Measurements from ENCODE around the gene GOPC. TPM values are rescaled to one million over a fixed set of nuclear protein-coding genes. Genes with fewer than 3 reads are reported as not detected.

The GOPC gene
- total and polyA plus RNA-seq, 2 experiments from 2014 or later, result 15.5 to 26.4 TPM

DNA sequence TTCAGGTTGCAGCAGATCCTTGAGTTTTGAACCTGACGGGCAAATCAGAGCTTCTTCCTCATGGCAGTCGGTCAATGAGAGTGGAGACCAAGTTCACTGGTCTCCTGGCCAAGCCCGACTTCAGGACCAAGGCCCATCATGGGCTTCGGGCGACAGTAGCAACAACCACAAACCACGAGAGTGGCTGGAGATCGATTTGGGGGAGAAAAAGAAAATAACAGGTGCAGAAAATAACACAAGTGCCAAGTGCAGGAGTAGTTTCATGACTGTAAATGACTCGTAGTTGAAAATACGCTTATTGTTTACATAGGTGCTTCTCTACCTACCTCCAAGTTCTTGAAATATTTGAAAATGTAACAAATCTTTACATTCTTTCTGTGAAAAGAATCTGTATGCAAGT is 63.7 kb downstream of the GOPC start (continued):
- TF ChIP-seq, protein P1, sequence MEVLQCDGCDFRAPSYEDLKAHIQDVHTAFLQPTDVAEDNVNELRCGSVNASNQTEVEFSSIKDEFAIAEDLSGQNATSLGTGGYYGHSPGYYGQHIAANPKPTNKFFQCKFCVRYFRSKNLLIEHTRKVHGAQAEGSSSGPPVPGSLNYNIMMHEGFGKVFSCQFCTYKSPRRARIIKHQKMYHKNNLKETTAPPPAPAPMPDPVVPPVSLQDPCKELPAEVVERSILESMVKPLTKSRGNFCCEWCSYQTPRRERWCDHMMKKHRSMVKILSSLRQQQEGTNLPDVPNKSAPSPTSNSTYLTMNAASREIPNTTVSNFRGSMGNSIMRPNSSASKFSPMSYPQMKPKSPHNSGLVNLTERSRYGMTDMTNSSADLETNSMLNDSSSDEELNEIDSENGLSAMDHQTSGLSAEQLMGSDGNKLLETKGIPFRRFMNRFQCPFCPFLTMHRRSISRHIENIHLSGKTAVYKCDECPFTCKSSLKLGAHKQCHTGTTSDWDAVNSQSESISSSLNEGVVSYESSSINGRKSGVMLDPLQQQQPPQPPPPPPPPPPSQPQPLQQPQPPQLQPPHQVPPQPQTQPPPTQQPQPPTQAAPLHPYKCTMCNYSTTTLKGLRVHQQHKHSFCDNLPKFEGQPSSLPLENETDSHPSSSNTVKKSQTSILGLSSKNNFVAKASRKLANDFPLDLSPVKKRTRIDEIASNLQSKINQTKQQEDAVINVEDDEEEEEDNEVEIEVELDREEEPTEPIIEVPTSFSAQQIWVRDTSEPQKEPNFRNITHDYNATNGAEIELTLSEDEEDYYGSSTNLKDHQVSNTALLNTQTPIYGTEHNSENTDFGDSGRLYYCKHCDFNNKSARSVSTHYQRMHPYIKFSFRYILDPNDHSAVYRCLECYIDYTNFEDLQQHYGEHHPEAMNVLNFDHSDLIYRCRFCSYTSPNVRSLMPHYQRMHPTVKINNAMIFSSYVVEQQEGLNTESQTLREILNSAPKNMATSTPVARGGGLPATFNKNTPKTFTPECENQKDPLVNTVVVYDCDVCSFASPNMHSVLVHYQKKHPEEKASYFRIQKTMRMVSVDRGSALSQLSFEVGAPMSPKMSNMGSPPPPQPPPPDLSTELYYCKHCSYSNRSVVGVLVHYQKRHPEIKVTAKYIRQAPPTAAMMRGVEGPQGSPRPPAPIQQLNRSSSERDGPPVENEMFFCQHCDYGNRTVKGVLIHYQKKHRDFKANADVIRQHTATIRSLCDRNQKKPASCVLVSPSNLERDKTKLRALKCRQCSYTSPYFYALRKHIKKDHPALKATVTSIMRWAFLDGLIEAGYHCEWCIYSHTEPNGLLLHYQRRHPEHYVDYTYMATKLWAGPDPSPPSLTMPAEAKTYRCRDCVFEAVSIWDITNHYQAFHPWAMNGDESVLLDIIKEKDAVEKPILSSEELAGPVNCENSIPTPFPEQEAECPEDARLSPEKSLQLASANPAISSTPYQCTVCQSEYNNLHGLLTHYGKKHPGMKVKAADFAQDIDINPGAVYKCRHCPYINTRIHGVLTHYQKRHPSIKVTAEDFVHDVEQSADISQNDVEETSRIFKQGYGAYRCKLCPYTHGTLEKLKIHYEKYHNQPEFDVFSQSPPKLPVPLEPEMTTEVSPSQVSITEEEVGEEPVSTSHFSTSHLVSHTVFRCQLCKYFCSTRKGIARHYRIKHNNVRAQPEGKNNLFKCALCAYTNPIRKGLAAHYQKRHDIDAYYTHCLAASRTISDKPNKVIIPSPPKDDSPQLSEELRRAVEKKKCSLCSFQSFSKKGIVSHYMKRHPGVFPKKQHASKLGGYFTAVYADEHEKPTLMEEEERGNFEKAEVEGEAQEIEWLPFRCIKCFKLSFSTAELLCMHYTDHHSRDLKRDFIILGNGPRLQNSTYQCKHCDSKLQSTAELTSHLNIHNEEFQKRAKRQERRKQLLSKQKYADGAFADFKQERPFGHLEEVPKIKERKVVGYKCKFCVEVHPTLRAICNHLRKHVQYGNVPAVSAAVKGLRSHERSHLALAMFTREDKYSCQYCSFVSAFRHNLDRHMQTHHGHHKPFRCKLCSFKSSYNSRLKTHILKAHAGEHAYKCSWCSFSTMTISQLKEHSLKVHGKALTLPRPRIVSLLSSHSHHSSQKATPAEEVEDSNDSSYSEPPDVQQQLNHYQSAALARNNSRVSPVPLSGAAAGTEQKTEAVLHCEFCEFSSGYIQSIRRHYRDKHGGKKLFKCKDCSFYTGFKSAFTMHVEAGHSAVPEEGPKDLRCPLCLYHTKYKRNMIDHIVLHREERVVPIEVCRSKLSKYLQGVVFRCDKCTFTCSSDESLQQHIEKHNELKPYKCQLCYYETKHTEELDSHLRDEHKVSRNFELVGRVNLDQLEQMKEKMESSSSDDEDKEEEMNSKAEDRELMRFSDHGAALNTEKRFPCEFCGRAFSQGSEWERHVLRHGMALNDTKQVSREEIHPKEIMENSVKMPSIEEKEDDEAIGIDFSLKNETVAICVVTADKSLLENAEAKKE (CRISPR knock-in tag; IDR thresholded peaks at IDR 0.05), result no peak

DNA sequence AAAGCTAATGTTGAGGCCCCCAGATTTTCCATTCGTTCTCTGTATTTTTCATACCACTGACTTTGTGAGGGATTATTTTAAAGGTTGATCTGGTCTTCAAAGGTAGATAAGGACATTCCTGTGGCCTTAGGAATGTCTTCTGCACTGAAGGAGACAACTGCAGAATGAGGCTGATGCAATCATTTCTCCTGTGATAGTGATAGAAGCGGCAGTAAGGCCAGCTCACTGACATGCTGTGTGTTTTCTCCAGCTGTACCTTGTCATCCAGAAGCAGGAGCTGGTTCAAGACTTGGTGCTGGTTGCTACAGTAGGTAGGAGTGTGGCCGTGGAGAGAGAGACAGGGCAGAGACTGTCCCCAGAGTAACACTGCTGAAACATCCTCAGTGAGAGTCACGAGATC is 66.0 kb downstream of the GOPC start:
- H3K27ac ChIP-seq (ENCODE audit: low read depth), result no peak overlapping the region
- H3K9me3 Mint-ChIP-seq, result no peaks in the 10 kb centered on the region
- H3K36me3 ChIP-seq (ENCODE audit: insufficient read depth), result no peaks in the 10 kb centered on the region; the same call in 1 of the 2 replicates
- H3F3A ChIP-seq (replicated peaks; ENCODE audit: low read depth), result no peaks in the 10 kb centered on the region
- no peaks in the 10 kb centered on the region for H3K27me3 Mint-ChIP-seq (ENCODE audit: insufficient read depth, low read depth, poor library complexity)
- H3K4me2 ChIP-seq, result no peak overlapping the region
- no peaks in the 10 kb centered on the region for H3K4me1 ChIP-seq (ENCODE audit: insufficient read depth)
- no peaks in the 10 kb centered on the region for H4K20me1 ChIP-seq (replicated peaks; ENCODE audit: insufficient read depth)
- H3K27me3 ChIP-seq (ENCODE audit: insufficient read depth), result no peaks in the 10 kb centered on the region
- no peaks in the 10 kb centered on the region for H3K9me2 ChIP-seq (ENCODE audit: insufficient read depth)
- H3K4me1 Mint-ChIP-seq, result peaks cover 5% of the 10 kb centered on the region; the same call in 2 of the 3 replicates
- DNase-seq (ENCODE audit: low spot score), result no peak
- H3K36me3 Mint-ChIP-seq (ENCODE audit: low read depth), result peaks cover 3% of the 10 kb centered on the region; the same call in 1 of the 3 replicates
- ATAC-seq, result no peak
- TF ChIP-seq POLR2AphosphoS5 (IDR thresholded peaks at IDR 0.05; ENCODE audit: low read depth) (no peak), ZNF331 (CRISPR knock-in tag; IDR thresholded peaks at IDR 0.05; ENCODE audit: low read depth) (no peak)
- H3K4me3 ChIP-seq, result no peak overlapping the region
- no peaks in the 10 kb centered on the region for H3K79me2 ChIP-seq (replicated peaks; ENCODE audit: insufficient read depth)
- H3K27ac Mint-ChIP-seq, result peak overlapping the region; percentile 18
- H2AFZ ChIP-seq, result no peak overlapping the region
- no peak overlapping the region for H3K4me3 Mint-ChIP-seq

DNA sequence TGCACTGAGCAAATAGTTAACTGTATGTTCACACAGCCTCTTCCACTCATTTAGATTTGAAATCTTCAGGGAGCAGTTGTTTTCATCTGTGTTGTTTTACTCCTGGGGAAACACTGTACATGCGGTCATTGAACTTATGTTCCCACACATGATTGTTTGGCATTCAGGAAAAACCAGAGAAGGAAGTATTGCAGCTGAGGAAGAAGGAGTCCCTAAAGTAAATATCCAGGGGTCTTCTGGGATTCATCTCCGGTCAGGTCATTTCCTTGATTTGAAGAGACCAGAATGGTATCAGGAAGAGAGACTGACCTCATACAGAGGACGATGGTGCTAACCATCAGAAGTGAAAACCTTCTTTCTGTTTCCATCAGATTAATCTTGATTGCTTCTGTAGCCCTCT is 67.3 kb downstream of the GOPC start:
- Mint-ChIP-seq H3K27me3 (ENCODE audit: insufficient read depth, low read depth, poor library complexity) (no peaks in the 10 kb centered on the region), H3K27ac (no peak overlapping the region), H3K36me3 (ENCODE audit: low read depth) (peaks cover under 1% of the 10 kb centered on the region; the same call in 1 of the 3 replicates), H3K4me3 (no peak overlapping the region), H3K9me3 (no peaks in the 10 kb centered on the region), H3K4me1 (peaks cover 5% of the 10 kb centered on the region; the same call in 2 of the 3 replicates)
- no peaks in the 10 kb centered on the region for H4K20me1 ChIP-seq (replicated peaks; ENCODE audit: insufficient read depth)
- no peaks in the 10 kb centered on the region for H3K9me2 ChIP-seq (ENCODE audit: insufficient read depth)
- H3K79me2 ChIP-seq (replicated peaks; ENCODE audit: insufficient read depth), result no peaks in the 10 kb centered on the region
- H3K36me3 ChIP-seq (ENCODE audit: insufficient read depth), result no peaks in the 10 kb centered on the region
- ATAC-seq (no peak), DNase-seq (ENCODE audit: low spot score) (no peak)
- H2AFZ ChIP-seq, result no peak overlapping the region
- no peak overlapping the region for H3K4me2 ChIP-seq
- H3K4me1 ChIP-seq (ENCODE audit: insufficient read depth), result no peaks in the 10 kb centered on the region
- H3K27me3 ChIP-seq (ENCODE audit: insufficient read depth), result no peaks in the 10 kb centered on the region
- H3F3A ChIP-seq (replicated peaks; ENCODE audit: low read depth), result no peaks in the 10 kb centered on the region
- no peak overlapping the region for H3K4me3 ChIP-seq
- H3K27ac ChIP-seq (ENCODE audit: low read depth), result no peak overlapping the region
- TF ChIP-seq, protein P1 (CRISPR knock-in tag; IDR thresholded peaks at IDR 0.05), result no peak
- no peak for TF ChIP-seq EZH2 (IDR thresholded peaks at IDR 0.05; ENCODE audit: low read depth, unreplicated experiment)
